ENCODE results near the gene PEAK3. TPM values are rescaled to one million over a fixed set of nuclear protein-coding genes. Genes with fewer than 3 reads are reported as not detected.

Gene PEAK3
- total and polyA plus RNA-seq, 4 donors: 0.31 to 7.4 (median 3.8) TPM

GRCh38 chr19:2268480-2268830 lies 13.5 kb downstream of the PEAK3 start:
- DNase-seq: no peak
- Histone ChIP-seq H3K4me1 (ENCODE audit: control insufficient read depth in 5 of 5, insufficient read depth in 5 of 5, low read length in 5 of 5) (peaks cover 0 to 13% (median 10%) of the 10 kb centered on the region in 5 donors), H3K36me3 (ENCODE audit: control insufficient read depth in 4 of 4, insufficient read depth in 4 of 4, low read length in 4 of 4) (peaks cover 4 to 17% (median 9%) of the 10 kb centered on the region in 4 donors), H3K9me3 (ENCODE audit: control insufficient read depth in 4 of 4, insufficient read depth in 3 of 4, low read length in 3 of 4) (no peaks in the 10 kb centered on the region), H3K9ac (ENCODE audit: insufficient read depth in 1 of 2, low read length in 2 of 2) (no peak overlapping the region), H3K27me3 (ENCODE audit: control insufficient read depth in 3 of 3, insufficient read depth in 3 of 3, low read length in 2 of 3) (no peaks in the 10 kb centered on the region), H3K4me3 (no peak overlapping the region), H3K27ac (ENCODE audit: low read depth in 1 of 2, low read length in 1 of 2) (no peak overlapping the region)
- 76 to 82% methylated on average over 4 of the region's 4 CpGs for WGBS, 2 donors
- ATAC-seq (ENCODE audit: insufficient read depth, low FRiP score): no peak
- TF ChIP-seq CTCF (IDR thresholded peaks at IDR 0.05; ENCODE audit: control extremely low read depth, extremely low read depth): no peak

GRCh38 chr19:2266183-2266993 lies 15.6 kb downstream of the PEAK3 start:
- H3K4me1 ChIP-seq (ENCODE audit: control insufficient read depth in 5 of 5, insufficient read depth in 5 of 5, low read length in 5 of 5): peaks cover 0 to 3% (median 0%) of the 10 kb centered on the region in 5 donors
- no peak for TF ChIP-seq CTCF (IDR thresholded peaks at IDR 0.05; ENCODE audit: control extremely low read depth, extremely low read depth)
- H3K4me3 ChIP-seq: no peak overlapping the region
- H3K36me3 ChIP-seq (ENCODE audit: control insufficient read depth in 4 of 4, insufficient read depth in 4 of 4, low read length in 4 of 4): peaks cover 0 to 4% (median under 1%) of the 10 kb centered on the region in 4 donors
- H3K9ac ChIP-seq (ENCODE audit: insufficient read depth in 1 of 2, low read length in 2 of 2): no peak overlapping the region
- peak overlapping the region in 1 of 2 donors; percentile 51 for H3K27ac ChIP-seq (ENCODE audit: low read depth in 1 of 2, low read length in 1 of 2)
- H3K27me3 ChIP-seq (ENCODE audit: control insufficient read depth in 3 of 3, insufficient read depth in 3 of 3, low read length in 2 of 3): no peaks in the 10 kb centered on the region
- no peaks in the 10 kb centered on the region for H3K9me3 ChIP-seq (ENCODE audit: control insufficient read depth in 4 of 4, insufficient read depth in 3 of 4, low read length in 3 of 4)
- ATAC-seq (ENCODE audit: insufficient read depth, low FRiP score) (no peak), DNase-seq (peak; percentile 64 to 76 (median 66))
- WGBS, 2 donors: 36 to 38% methylated on average over 18 of the region's 18 CpGs

- no peak for TF ChIP-seq CTCF (IDR thresholded peaks at IDR 0.05; ENCODE audit: control extremely low read depth, extremely low read depth)
- H3K36me3 ChIP-seq (ENCODE audit: control insufficient read depth in 4 of 4, insufficient read depth in 4 of 4, low read length in 4 of 4): no peaks in the 10 kb centered on the region
- H3K9ac ChIP-seq (ENCODE audit: insufficient read depth in 1 of 2, low read length in 2 of 2): no peak overlapping the region
- ATAC-seq (ENCODE audit: insufficient read depth, low FRiP score) (no peak), DNase-seq (no peak)
- peaks cover 0 to 2% (median 0%) of the 10 kb centered on the region in 5 donors for H3K4me1 ChIP-seq (ENCODE audit: control insufficient read depth in 5 of 5, insufficient read depth in 5 of 5, low read length in 5 of 5)
- H3K4me3 ChIP-seq: no peak overlapping the region
- H3K27ac ChIP-seq (ENCODE audit: low read depth in 1 of 2, low read length in 1 of 2): no peak overlapping the region
- 70% methylated on average over 7 of the region's 7 CpGs for WGBS, 2 donors
- no peaks in the 10 kb centered on the region for H3K9me3 ChIP-seq (ENCODE audit: control insufficient read depth in 4 of 4, insufficient read depth in 3 of 4, low read length in 3 of 4)
- no peaks in the 10 kb centered on the region for H3K27me3 ChIP-seq (ENCODE audit: control insufficient read depth in 3 of 3, insufficient read depth in 3 of 3, low read length in 2 of 3)
Observed at GRCh38 chr19:2261438-2262172, 20.4 kb downstream of the PEAK3 start.
